A549 (cell line): ENCODE results near the gene RALGDS. TPM values are rescaled to one million over a fixed set of nuclear protein-coding genes. Genes with fewer than 3 reads are reported as not detected.

Experiments
- ATAC-seq, 2 experiments: fragments of 200-7000 bp in 1 of 2; fragments of >200 bp in 1 of 2; cut with Nextera tagmentation in 1 of 2; cut with Tn5 transposase in 1 of 2; 3 replicates each; pipeline versions ENCODE4 v1.8.0 to v1.9.1; 2018 to 2020; ENCODE audit warnings: mild to moderate bottlenecking in 1 of 2, moderate library complexity in 1 of 2
- CTCF ChIA-PET: fragments of 300-600 bp; sonication (Branson Sonifier 250); formaldehyde crosslinking; extraction: SDS; loops from one replicate; lab custom pipeline; 2021; ENCODE audit warnings: antibody characterized with exemption, inconsistent platforms; lab: Yijun Ruan, JAX
- POLR2A ChIA-PET: fragments of 350-600 bp; formaldehyde crosslinking; extraction: SDS; loops from one replicate; lab custom pipeline; 2021; ENCODE audit warnings: antibody characterized with exemption, inconsistent platforms; lab: Yijun Ruan, JAX
- DNase-seq, 2 experiments: peaks; one replicate each; pipeline versions ENCODE4 v3.0.0 to v3.0.0-alpha.2; 2011 to 2016; ENCODE audit warnings: low read depth in 1 of 2, low spot score in 1 of 2
- FAIRE-seq: peaks from 2 replicates; lab custom pipeline; 2011; peaks lifted over from hg19 to GRCh38; lab: Jason Lieb, UNC
- H3K27ac ChIP-seq, 2 experiments: fragments of >200 bp; sonication (Bioruptor Twin); formaldehyde crosslinking; 3 replicates each; pipeline ENCODE4 v1.5.1; 2016 to 2017
- H3K4me1 ChIP-seq: fragments of >200 bp; sonication (Bioruptor Twin); formaldehyde crosslinking; 3 replicates; pipeline ENCODE4 v1.6.1; 2016
- H3K4me2 ChIP-seq: fragments of >200 bp; sonication (Bioruptor Twin); formaldehyde crosslinking; 3 replicates; pipeline ENCODE4 v1.6.1; 2016
- H3K4me3 ChIP-seq: fragments of >200 bp; sonication (Bioruptor Twin); formaldehyde crosslinking; 3 replicates; pipeline ENCODE4 v1.5.1; 2016
- H3K9me3 ChIP-seq: fragments of >200 bp; sonication (Bioruptor Twin); formaldehyde crosslinking; 3 replicates; pipeline ENCODE4 v1.6.1; 2016
- CHD4 ChIP-seq: fragments of 200-600 bp; sonication (generic); IDR thresholded peaks from 2 replicates; pipeline ENCODE4 v1.6.1; 2016; ENCODE audit warnings: antibody characterized with exemption, mild to moderate bottlenecking, borderline replicate concordance
- EHMT2 ChIP-seq: fragments of 200-600 bp; sonication (generic); IDR thresholded peaks from 2 replicates; pipeline ENCODE4 v1.6.1; 2016; ENCODE audit warnings: antibody characterized with exemption, low read depth, mild to moderate bottlenecking, moderate library complexity
- HOXA7 ChIP-seq: fragments of 250-450 bp; sonication (Bioruptor Pico); IDR thresholded peaks from 2 replicates; pipeline ENCODE4 v1.5.0; 2020; ENCODE audit warnings: mild to moderate bottlenecking, moderate library complexity
- HOXB5 ChIP-seq: fragments of 250-450 bp; sonication (Bioruptor Pico); IDR thresholded peaks from 2 replicates; pipeline ENCODE4 v1.5.0; 2020; ENCODE audit warnings: mild to moderate bottlenecking, moderate library complexity
- MYC ChIP-seq: IDR thresholded peaks from 2 replicates; pipeline ENCODE4 v1.6.1; 2012; ENCODE audit warnings: mild to moderate bottlenecking, inconsistent platforms, low read length, improper control_type of control experiment, borderline replicate concordance
- PBX3 ChIP-seq: IDR thresholded peaks from 2 replicates; pipeline ENCODE4 v1.6.1; 2012
- PHF8 ChIP-seq: fragments of 200-600 bp; sonication (generic); IDR thresholded peaks from 2 replicates; pipeline ENCODE4 v1.6.1; 2016; ENCODE audit warnings: low read depth, mild to moderate bottlenecking, antibody characterized with exemption, moderate library complexity, borderline replicate concordance
- RARB ChIP-seq: fragments of 250-450 bp; sonication (Bioruptor Pico); IDR thresholded peaks from 2 replicates; pipeline ENCODE4 v1.8.0; 2021; ENCODE audit warnings: mild to moderate bottlenecking, moderate library complexity
- REST ChIP-seq: fragments of 200-600 bp; sonication (generic); IDR thresholded peaks from 2 replicates; pipeline ENCODE4 v1.6.1; 2016; ENCODE audit warnings: antibody characterized with exemption, mild to moderate bottlenecking, moderate library complexity
- RNF2 ChIP-seq: fragments of 200-600 bp; sonication (generic); IDR thresholded peaks from 2 replicates; pipeline ENCODE4 v1.6.1; 2016; ENCODE audit warnings: low read depth, mild to moderate bottlenecking, antibody characterized with exemption, moderate library complexity, borderline replicate concordance
- SREBF2 ChIP-seq: fragments of 450-650 bp; IDR thresholded peaks from 2 replicates; pipeline ENCODE4 v1.6.1; 2014; ENCODE audit warnings: mild to moderate bottlenecking, moderate library complexity
- ZFP36 ChIP-seq: fragments of 450-650 bp; IDR thresholded peaks from 2 replicates; pipeline ENCODE4 v1.6.1; 2014; ENCODE audit warnings: borderline replicate concordance; ENCODE audit not compliant: partially characterized antibody
- ZSCAN20 ChIP-seq: fragments of 250-450 bp; sonication (Bioruptor Pico); IDR thresholded peaks from 2 replicates; pipeline ENCODE4 v1.8.0; 2022; ENCODE audit warnings: mild to moderate bottlenecking, moderate library complexity
- WGBS: methylation state at CpG from one replicate; pipeline ENCODE4 v1.1.6; 2017; ENCODE audit errors: missing lambda C conversion rate; 5-methylcytosine and 5-hydroxymethylcytosine counted together
- polyA plus RNA-seq, 4 experiments: library from polyadenylated mRNA; depleted of rRNA in 3 of 4; stranded (reverse); fragments of >200 nt; fragmentation: RNase III in 1 of 4; extraction: RNeasy Plus Mini Kit Qiagen cat#74134 plus additional on column Dnase treatment in 1 of 4; gene quantifications; 2 replicates in 3 of 4; 3 replicates in 1 of 4; pipeline ENCODE4 v1.2.3, GENCODE V29; 2011 to 2017

Gene RALGDS
- polyA plus RNA-seq, 2 of the 4 experiments (the other 2 are of a cell fraction) = 8.9 to 12.1 TPM

GRCh38 chr9:133117271-133118178, 3.5 kb downstream of the RALGDS start:
- FAIRE-seq (no peak), ATAC-seq (no peak), DNase-seq (no peak)
- 82% methylated on average over 18 of the region's 18 CpGs for WGBS
- ChIA-PET CTCF (interaction anchor here (0.5 to 30.3 kb wide), 7 partner anchors 11 to 1803 kb away, joined by 3 to 1284 read pairs (median 4); no protein-coding TSS in a partner anchor), POLR2A (no interaction called here)
- H3K27ac ChIP-seq = no peak overlapping the region
- peaks cover 15% of the 10 kb centered on the region for H3K4me1 ChIP-seq
- no peak overlapping the region for H3K4me3 ChIP-seq
- H3K4me2 ChIP-seq = no peak overlapping the region
- no peak for TF ChIP-seq RNF2
- TF ChIP-seq EHMT2 = no peak
- no peaks in the 10 kb centered on the region for H3K9me3 ChIP-seq

GRCh38 chr9:133116346-133117231, 4.5 kb downstream of the RALGDS start:
- 93% methylated on average over 14 of the region's 20 CpGs for WGBS
- no peak overlapping the region for H3K4me2 ChIP-seq
- H3K4me1 ChIP-seq = peaks cover 14% of the 10 kb centered on the region
- no peaks in the 10 kb centered on the region for H3K9me3 ChIP-seq
- POLR2A ChIA-PET = no interaction called here
- TF ChIP-seq ZFP36 = no peak
- no peak for TF ChIP-seq SREBF2
- no peak for TF ChIP-seq PHF8
- no peak for TF ChIP-seq PBX3
- no peak for TF ChIP-seq REST
- no peak for TF ChIP-seq RNF2
- TF ChIP-seq ZSCAN20 (CRISPR knock-in tag) = no peak
- TF ChIP-seq CHD4 = no peak
- no peak for TF ChIP-seq RARB (CRISPR knock-in tag)
- ATAC-seq (no peak), DNase-seq (no peak), FAIRE-seq (no peak)
- no peak overlapping the region for H3K27ac ChIP-seq
- no peak overlapping the region for H3K4me3 ChIP-seq
- CTCF ChIA-PET = interaction anchor here (0.6 to 30.3 kb wide), 7 partner anchors 10 to 94 kb away, joined by 3 to 1284 read pairs (median 4); no protein-coding TSS in a partner anchor

- CTCF ChIA-PET = interaction anchor here (5.8 to 30.3 kb wide), 3 partner anchors 9 to 28 kb away, joined by 42 to 1284 read pairs (median 143); no protein-coding TSS in a partner anchor
- ATAC-seq = no peak
- no peaks in the 10 kb centered on the region for H3K9me3 ChIP-seq
- TF ChIP-seq MYC = no peak
- TF ChIP-seq RNF2 = no peak
- no peak for TF ChIP-seq HOXA7
- no peak for TF ChIP-seq HOXB5 (CRISPR knock-in tag)
- H3K4me2 ChIP-seq = no peak overlapping the region
- 91% methylated on average over 20 of the region's 32 CpGs for WGBS
- 0 out of 6 replicates have a peak overlapping the region, but pooled peaks of 1 of the 2 experiments have one; percentile 4 for H3K27ac ChIP-seq
- no peak for FAIRE-seq
- POLR2A ChIA-PET = no interaction called here
- no peak for DNase-seq
- no peak overlapping the region for H3K4me3 ChIP-seq
- H3K4me1 ChIP-seq = peaks cover 11% of the 10 kb centered on the region
Observed at GRCh38 chr9:133115604-133116345, 5.3 kb downstream of the RALGDS start.
